ENCODE results near the gene ZNF552.
"Not testable (repeated sequence)": the region's sequence is repeated elsewhere in the genome, so short reads cannot be mapped to it uniquely, and the experiment has no call there.

Gene ZNF552

GRCh38 chr19:57814505-57815246 lies at the start of gene ZNF552:
ZNF552 (minus strand) TSS chr19:57814913; CDS start chr19:57814743, 170 bp downstream.
- H3K9ac ChIP-seq (ENCODE audit: low read length): peak within 1 kb of the TSS; percentile 93
- H3K27me3 ChIP-seq (ENCODE audit: control insufficient read depth, insufficient read depth, low read length): no peaks in the 10 kb centered on the region
- peaks cover 6% of the 10 kb centered on the region for H3K36me3 ChIP-seq (ENCODE audit: control insufficient read depth, insufficient read depth, low read length)
- H3K4me1 ChIP-seq (ENCODE audit: control insufficient read depth, insufficient read depth, low read length): peaks cover 26% of the 10 kb centered on the region
- H3K9me3 ChIP-seq (ENCODE audit: control insufficient read depth, low read length): no peaks in the 10 kb centered on the region
- H3K4me3 ChIP-seq (ENCODE audit: low read length): peak within 1 kb of the TSS; percentile 83

- H3K9me3 ChIP-seq (ENCODE audit: control insufficient read depth, low read length); H3K36me3 ChIP-seq (ENCODE audit: control insufficient read depth, insufficient read depth, low read length); H3K4me3 ChIP-seq (ENCODE audit: low read length); H3K4me1 ChIP-seq (ENCODE audit: control insufficient read depth, insufficient read depth, low read length); H3K27me3 ChIP-seq (ENCODE audit: control insufficient read depth, insufficient read depth, low read length); H3K9ac ChIP-seq (ENCODE audit: low read length): not testable (repeated sequence)
These were observed 47.6 kb upstream of the ZNF552 start for GRCh38 chr19:57862351-57862750.

- H3K9ac ChIP-seq (ENCODE audit: low read length); H3K9me3 ChIP-seq (ENCODE audit: control insufficient read depth, low read length); H3K4me3 ChIP-seq (ENCODE audit: low read length); H3K36me3 ChIP-seq (ENCODE audit: control insufficient read depth, insufficient read depth, low read length); H3K27me3 ChIP-seq (ENCODE audit: control insufficient read depth, insufficient read depth, low read length): not testable (repeated sequence)
- peaks cover 16% of the 10 kb centered on the region for H3K4me1 ChIP-seq (ENCODE audit: control insufficient read depth, insufficient read depth, low read length)
These were observed 39.4 kb upstream of the ZNF552 start for GRCh38 chr19:57854117-57854516.

GRCh38 chr19:57851812-57852603 lies 37.3 kb upstream of the ZNF552 start:
- peaks cover 16% of the 10 kb centered on the region for H3K4me1 ChIP-seq (ENCODE audit: control insufficient read depth, insufficient read depth, low read length)
- not testable (repeated sequence) for H3K36me3 ChIP-seq (ENCODE audit: control insufficient read depth, insufficient read depth, low read length); H3K27me3 ChIP-seq (ENCODE audit: control insufficient read depth, insufficient read depth, low read length); H3K9me3 ChIP-seq (ENCODE audit: control insufficient read depth, low read length)
- H3K4me3 ChIP-seq (ENCODE audit: low read length): peak overlapping the region; percentile 81
- H3K9ac ChIP-seq (ENCODE audit: low read length): peak overlapping the region; percentile 90

GRCh38 chr19:57850553-57851017 lies 35.9 kb upstream of the ZNF552 start:
- Histone ChIP-seq H3K4me3 (ENCODE audit: low read length) (peak overlapping the region; percentile 81), H3K36me3 (ENCODE audit: control insufficient read depth, insufficient read depth, low read length) (no peaks in the 10 kb centered on the region), H3K9me3 (ENCODE audit: control insufficient read depth, low read length) (no peaks in the 10 kb centered on the region), H3K9ac (ENCODE audit: low read length) (peak overlapping the region; percentile 90), H3K4me1 (ENCODE audit: control insufficient read depth, insufficient read depth, low read length) (peaks cover 16% of the 10 kb centered on the region), H3K27me3 (ENCODE audit: control insufficient read depth, insufficient read depth, low read length) (no peaks in the 10 kb centered on the region)

- H3K36me3 ChIP-seq (ENCODE audit: control insufficient read depth, insufficient read depth, low read length); H3K27me3 ChIP-seq (ENCODE audit: control insufficient read depth, insufficient read depth, low read length); H3K9me3 ChIP-seq (ENCODE audit: control insufficient read depth, low read length): not testable (repeated sequence)
- peak within 1 kb of the TSS; percentile 90 for H3K9ac ChIP-seq (ENCODE audit: low read length)
- H3K4me3 ChIP-seq (ENCODE audit: low read length): peak within 1 kb of the TSS; percentile 81
- H3K4me1 ChIP-seq (ENCODE audit: control insufficient read depth, insufficient read depth, low read length): peaks cover 16% of the 10 kb centered on the region
These were observed 35.2 kb upstream of the ZNF552 start, which contains the start of gene ZNF587 for GRCh38 chr19:57849666-57850473. ZNF587 (plus strand) TSS chr19:57849859; CDS start chr19:57850039, 180 bp downstream.

- not testable (repeated sequence) for H3K9me3 ChIP-seq (ENCODE audit: control insufficient read depth, low read length); H3K36me3 ChIP-seq (ENCODE audit: control insufficient read depth, insufficient read depth, low read length); H3K4me3 ChIP-seq (ENCODE audit: low read length); H3K27me3 ChIP-seq (ENCODE audit: control insufficient read depth, insufficient read depth, low read length); H3K9ac ChIP-seq (ENCODE audit: low read length)
- peaks cover 16% of the 10 kb centered on the region for H3K4me1 ChIP-seq (ENCODE audit: control insufficient read depth, insufficient read depth, low read length)
These were observed 34.5 kb upstream of the ZNF552 start for GRCh38 chr19:57849162-57849665.

GRCh38 chr19:57847164-57847563 lies 32.5 kb upstream of the ZNF552 start:
- H3K4me1 ChIP-seq (ENCODE audit: control insufficient read depth, insufficient read depth, low read length): peaks cover 13% of the 10 kb centered on the region
- H3K27me3 ChIP-seq (ENCODE audit: control insufficient read depth, insufficient read depth, low read length); H3K4me3 ChIP-seq (ENCODE audit: low read length); H3K36me3 ChIP-seq (ENCODE audit: control insufficient read depth, insufficient read depth, low read length); H3K9me3 ChIP-seq (ENCODE audit: control insufficient read depth, low read length); H3K9ac ChIP-seq (ENCODE audit: low read length): not testable (repeated sequence)

GRCh38 chr19:57841122-57841763 lies 26.5 kb upstream of the ZNF552 start:
- Histone ChIP-seq H3K9ac (ENCODE audit: low read length) (no peak overlapping the region), H3K36me3 (ENCODE audit: control insufficient read depth, insufficient read depth, low read length) (no peaks in the 10 kb centered on the region), H3K27me3 (ENCODE audit: control insufficient read depth, insufficient read depth, low read length) (no peaks in the 10 kb centered on the region), H3K4me1 (ENCODE audit: control insufficient read depth, insufficient read depth, low read length) (no peaks in the 10 kb centered on the region), H3K4me3 (ENCODE audit: low read length) (no peak overlapping the region), H3K9me3 (ENCODE audit: control insufficient read depth, low read length) (no peaks in the 10 kb centered on the region)

- not testable (repeated sequence) for H3K4me1 ChIP-seq (ENCODE audit: control insufficient read depth, insufficient read depth, low read length); H3K9ac ChIP-seq (ENCODE audit: low read length); H3K4me3 ChIP-seq (ENCODE audit: low read length); H3K9me3 ChIP-seq (ENCODE audit: control insufficient read depth, low read length); H3K27me3 ChIP-seq (ENCODE audit: control insufficient read depth, insufficient read depth, low read length); H3K36me3 ChIP-seq (ENCODE audit: control insufficient read depth, insufficient read depth, low read length)
These were observed 24.0 kb upstream of the ZNF552 start for GRCh38 chr19:57838622-57839191.

GRCh38 chr19:57836991-57837390 lies 22.3 kb upstream of the ZNF552 start:
- not testable (repeated sequence) for H3K9me3 ChIP-seq (ENCODE audit: control insufficient read depth, low read length); H3K9ac ChIP-seq (ENCODE audit: low read length); H3K36me3 ChIP-seq (ENCODE audit: control insufficient read depth, insufficient read depth, low read length); H3K4me1 ChIP-seq (ENCODE audit: control insufficient read depth, insufficient read depth, low read length); H3K27me3 ChIP-seq (ENCODE audit: control insufficient read depth, insufficient read depth, low read length); H3K4me3 ChIP-seq (ENCODE audit: low read length)

Measured in mucosa of stomach (tissue), 1 donor.